ENCODE measurements around the gene TNK2.

The TNK2 gene

DNA sequence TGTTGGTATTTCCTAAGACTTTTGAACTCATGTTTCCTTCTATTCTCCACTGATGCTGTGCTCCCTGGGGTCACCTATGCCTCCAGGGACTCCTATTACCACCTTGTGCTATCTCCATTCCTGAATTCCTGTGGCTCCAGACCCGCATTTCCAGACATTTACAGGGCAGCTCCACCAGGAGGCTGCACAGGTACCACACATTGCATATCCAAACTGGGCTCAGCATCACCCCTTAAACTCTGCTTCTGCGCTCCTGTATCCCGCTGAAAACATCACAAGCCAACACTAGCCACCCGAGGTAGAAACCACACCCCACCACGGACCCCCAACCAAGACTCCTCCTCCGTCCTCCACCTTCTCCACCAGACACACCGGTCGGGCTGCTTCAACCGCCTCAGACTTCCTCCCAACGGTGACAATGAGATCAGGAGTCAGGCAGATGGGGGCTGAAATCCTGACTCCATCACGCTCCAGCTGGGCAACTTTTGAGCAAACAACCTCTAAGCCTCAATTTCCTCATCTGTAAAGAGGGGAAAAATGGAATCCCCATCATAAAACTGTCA is 10.4 kb downstream of the TNK2 start:
- no peak for DNase-seq

DNA sequence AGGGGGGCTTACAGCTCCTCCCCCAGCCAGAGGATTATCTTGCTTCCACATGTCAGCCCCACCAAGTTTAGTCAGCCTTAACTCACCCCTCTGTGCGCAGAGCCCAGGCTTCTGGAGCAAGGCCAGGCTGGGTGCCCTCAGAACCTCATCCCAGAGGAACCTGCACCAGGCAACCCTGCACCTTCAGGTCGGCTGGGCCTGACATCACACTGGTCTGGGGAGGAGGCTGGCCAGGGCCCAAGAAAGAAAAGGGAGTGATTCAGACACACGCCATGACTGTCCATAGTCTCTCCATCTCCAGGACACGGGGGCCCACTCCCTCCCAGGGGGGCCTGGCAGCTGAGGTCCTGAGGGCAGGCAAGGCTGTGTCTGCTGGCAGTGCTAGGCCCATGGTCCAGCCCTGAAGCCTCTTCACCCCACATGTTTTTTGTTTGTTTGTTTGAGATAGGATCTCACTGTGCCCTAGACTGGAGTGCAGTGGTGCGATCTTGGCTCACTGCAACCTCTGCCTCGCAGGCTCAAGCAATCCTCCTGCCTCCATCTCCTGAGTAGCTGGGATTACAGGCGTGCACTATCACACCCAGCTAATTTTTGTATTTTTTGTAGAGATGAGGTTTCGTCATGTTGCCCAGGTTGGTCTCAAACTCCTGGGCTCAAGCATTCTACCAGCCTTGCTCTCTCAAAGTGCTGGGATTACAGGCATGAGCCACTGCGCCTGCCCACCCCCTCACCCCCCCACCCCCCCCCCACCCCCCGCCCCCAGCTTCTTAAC is 11.1 kb downstream of the TNK2 start:
- no peak for DNase-seq

- DNase-seq = no peak
Measured at GRCh38 chr3:195896361-195897080, 11.8 kb downstream of the TNK2 start.

- no peak for DNase-seq
Measured at GRCh38 chr3:195895861-195896360, 12.4 kb downstream of the TNK2 start.

DNA sequence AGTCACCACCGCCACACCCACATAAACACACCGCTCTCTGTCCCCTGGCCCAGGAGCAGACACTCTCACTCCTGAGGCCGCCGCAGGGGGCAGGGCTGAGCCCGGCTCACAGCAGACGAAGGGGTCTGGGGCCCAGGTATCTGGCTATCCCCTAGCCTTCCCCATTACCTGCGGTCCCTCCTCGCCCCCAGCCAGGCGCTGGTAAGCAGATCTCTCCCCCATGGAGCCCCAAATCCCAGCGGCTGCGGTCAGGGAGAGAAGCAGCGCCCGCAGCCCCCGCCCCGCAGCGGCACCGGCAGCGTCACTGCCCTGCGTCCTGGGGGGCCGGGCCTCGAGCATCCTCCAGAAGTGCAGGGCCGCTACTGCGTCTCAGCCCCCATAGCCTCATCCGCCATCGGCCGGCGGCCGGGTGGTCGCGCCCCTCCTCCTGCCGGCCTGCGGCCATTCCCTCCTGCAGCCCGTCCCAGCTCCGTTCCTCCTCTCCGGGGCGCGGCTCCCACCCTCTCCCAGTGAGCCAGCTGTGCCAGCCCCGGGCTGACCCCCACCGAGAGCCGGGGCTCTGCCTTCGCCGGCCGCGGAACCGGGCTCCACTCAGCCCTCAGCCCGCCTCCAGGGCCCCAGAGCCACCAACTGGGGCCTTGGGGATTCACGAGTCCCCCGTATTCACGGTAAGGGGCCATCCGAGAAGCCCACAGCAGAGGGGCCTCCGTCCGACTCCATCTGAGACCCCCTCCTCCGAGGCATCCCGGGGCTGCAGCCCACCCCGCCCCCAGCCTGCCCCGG is 13.1 kb downstream of the TNK2 start:
- DNase-seq = peak; percentile 83

- DNase-seq = no peak
Measured at GRCh38 chr3:195893916-195894465, 14.4 kb downstream of the TNK2 start.

DNA sequence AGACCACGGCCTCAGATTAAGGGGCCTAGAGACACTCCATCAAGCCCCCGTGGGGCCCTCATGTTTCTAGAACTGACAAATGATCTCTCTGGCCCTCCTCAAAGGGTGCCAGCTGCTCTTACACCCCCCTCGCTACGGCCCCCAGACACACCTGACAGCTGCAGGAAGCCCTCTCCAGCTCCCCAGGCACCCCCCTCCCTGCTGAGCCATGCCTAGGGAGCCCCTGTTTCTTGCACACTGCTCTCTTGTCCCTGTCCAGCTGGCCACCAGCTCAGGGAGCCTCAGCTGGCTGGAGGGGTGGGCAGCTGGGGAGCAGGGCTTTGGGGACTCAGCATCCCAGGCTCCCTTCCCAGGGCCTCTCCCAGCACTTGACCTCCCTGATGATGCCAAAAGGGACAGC is 14.8 kb downstream of the TNK2 start:
- DNase-seq = no peak

- DNase-seq = no peak
Measured at GRCh38 chr3:195893044-195893395, 15.3 kb downstream of the TNK2 start.

- no peak for DNase-seq
Measured at GRCh38 chr3:195892105-195893043, 16.0 kb downstream of the TNK2 start.

- DNase-seq = no peak
Measured at GRCh38 chr3:195891431-195892104, 16.8 kb downstream of the TNK2 start.

DNA sequence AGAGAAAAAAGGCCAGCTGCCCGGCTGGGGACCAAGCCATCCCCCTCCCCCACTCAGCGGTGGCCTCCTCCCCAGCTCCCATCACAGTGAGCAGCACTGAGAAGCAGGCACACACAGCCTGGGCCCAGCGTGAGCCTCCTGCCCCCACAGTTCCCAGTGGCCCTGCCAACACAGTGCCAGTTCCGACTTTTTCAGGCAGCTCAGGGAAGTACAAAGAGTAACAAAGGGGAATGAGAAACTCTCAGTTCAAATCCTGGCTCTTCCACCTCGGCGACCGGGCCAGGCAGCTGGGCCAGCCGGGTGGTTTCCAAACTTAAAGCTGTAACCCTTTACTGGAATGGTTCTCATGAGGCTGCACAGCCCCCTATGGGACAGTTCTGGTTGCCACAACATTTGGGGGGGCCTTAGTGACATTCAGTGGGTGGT is 18.5 kb downstream of the TNK2 start:
- no peak for DNase-seq

- no peak for DNase-seq
Measured at GRCh38 chr3:195888981-195889869, 19.1 kb downstream of the TNK2 start.

DNA sequence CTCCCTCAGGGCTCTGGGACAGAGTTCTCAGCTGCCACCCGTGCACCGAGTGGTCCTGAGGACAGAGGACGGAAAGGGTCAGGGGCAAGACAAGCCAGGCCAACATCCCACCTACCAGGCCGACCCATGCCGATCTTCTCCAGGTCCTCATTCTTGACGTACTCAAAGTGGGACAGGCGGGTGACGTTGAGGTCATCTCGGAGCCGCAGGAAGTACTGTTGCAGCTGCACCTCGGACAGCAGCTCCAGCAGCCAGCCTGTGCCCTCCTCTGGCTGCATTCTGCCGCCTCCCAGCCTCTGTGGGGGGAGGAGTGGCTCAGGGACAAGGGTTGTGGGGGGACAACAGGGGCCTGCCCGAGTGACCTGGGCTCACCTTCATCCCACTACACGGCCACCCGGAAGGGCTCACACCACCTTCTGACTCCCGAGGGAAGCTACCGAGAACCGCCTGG is 20.0 kb downstream of the TNK2 start:
- DNase-seq = no peak

DNA sequence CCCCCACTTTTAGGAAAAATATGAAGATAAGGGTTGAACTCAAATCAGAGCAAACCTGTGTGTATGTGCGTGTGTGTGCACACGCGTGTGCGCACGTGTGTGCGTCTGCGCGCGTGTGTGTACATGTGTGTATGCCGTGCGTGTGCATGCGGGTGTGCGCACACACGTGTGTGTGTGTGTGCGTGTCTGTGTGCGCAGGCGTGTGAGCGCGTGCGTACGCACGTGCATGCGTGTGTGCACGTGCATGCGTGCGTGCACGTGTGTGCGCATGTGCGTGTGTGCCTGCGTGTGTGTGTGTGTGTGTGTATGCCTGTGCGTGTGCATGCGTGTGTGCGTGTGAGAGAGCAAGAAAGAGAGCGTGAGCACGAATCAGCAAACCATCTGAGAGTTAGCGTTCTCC is 20.7 kb downstream of the TNK2 start:
- DNase-seq = no peak

- DNase-seq = no peak
Measured at GRCh38 chr3:195886181-195887141, 21.9 kb downstream of the TNK2 start.

- no peak for DNase-seq
Measured at GRCh38 chr3:195885036-195885891, 23.1 kb downstream of the TNK2 start.

GRCh38 chr3:195884691-195885035 is 23.7 kb downstream of the TNK2 start:
- DNase-seq = no peak

- no peak for DNase-seq
Measured at GRCh38 chr3:195883801-195884200, 24.6 kb downstream of the TNK2 start.

Measured in NCI-H1694 treated with DMSO at 0.1 percent for 48 hours (cell line).